HepG2 (cell line): ENCODE results near the gene CARS2. TPM values are rescaled to one million over a fixed set of nuclear protein-coding genes. Genes with fewer than 3 reads are reported as not detected.
A peak's percentile ranks its signal among the peaks of the same experiment; 100 is the strongest.

Experiments
- FUBP1 ChIP-seq: sonication (generic); formaldehyde crosslinking; IDR thresholded peaks from 2 replicates; pipeline ENCODE4 v1.5.1; 2020; ENCODE audit warnings: missing genetic modification reagents, mild to moderate bottlenecking, borderline replicate concordance
- HIVEP1 ChIP-seq: sonication (generic); formaldehyde crosslinking; IDR thresholded peaks from 2 replicates; pipeline ENCODE4 v1.4.0; 2020; ENCODE audit warnings: mild to moderate bottlenecking, missing genetic modification reagents
- KAT7 ChIP-seq: IDR thresholded peaks from 2 replicates; pipeline ENCODE4 v1.6.1; 2018; ENCODE audit warnings: borderline replicate concordance, missing compliant biosample characterization
- KDM5B ChIP-seq: sonication (generic); formaldehyde crosslinking; IDR thresholded peaks from 2 replicates; pipeline ENCODE4 v1.4.0; 2020; ENCODE audit warnings: missing genetic modification reagents, mild to moderate bottlenecking, borderline replicate concordance
- LCORL ChIP-seq, 2 experiments: fragments of 450-650 bp in 1 of 2; sonication (generic) in 1 of 2; formaldehyde crosslinking in 1 of 2; IDR thresholded peaks; 2 replicates each; pipeline versions ENCODE4 v1.5.0 to v1.6.1; 2017 to 2020; ENCODE audit warnings: antibody characterized with exemption in 1 of 2, missing genetic modification reagents in 1 of 2
- MTF2 ChIP-seq: sonication (generic); formaldehyde crosslinking; IDR thresholded peaks from 2 replicates; pipeline ENCODE4 v1.5.0; 2020; ENCODE audit warnings: missing genetic modification reagents, borderline replicate concordance
- PCBP1 ChIP-seq: fragments of 200-400 bp; formaldehyde crosslinking; IDR thresholded peaks from 2 replicates; pipeline ENCODE4 v1.6.1; 2017; ENCODE audit warnings: mild to moderate bottlenecking, low read depth, low read length, borderline replicate concordance
- ZBTB4 ChIP-seq: sonication (generic); formaldehyde crosslinking; IDR thresholded peaks from 2 replicates; pipeline ENCODE4 v1.4.0; 2020; ENCODE audit warnings: missing genetic modification reagents, mild to moderate bottlenecking, borderline replicate concordance
- ZNF737 ChIP-seq: sonication (generic); formaldehyde crosslinking; IDR thresholded peaks from 2 replicates; pipeline ENCODE4 v1.5.0; 2020; ENCODE audit warnings: missing genetic modification reagents, mild to moderate bottlenecking, borderline replicate concordance
- polyA plus RNA-seq, 8 experiments: library from polyadenylated mRNA; depleted of rRNA in 3 of 8; stranded (reverse) in 7 of 8; unstranded in 1 of 8; fragments of >200 nt; fragmentation: Illumina TruSeq in 4 of 8; extraction: Trizol in 4 of 8; gene quantifications; 2 replicates each; pipeline versions ENCODE4 v1.2.1 to v1.2.3, GENCODE V29; 2011 to 2016; ENCODE audit warnings: low read depth in 4 of 8, missing spikeins in 1 of 8, mixed read lengths in 1 of 8; ENCODE audit not compliant: insufficient read depth in 1 of 8
- total RNA-seq, 5 experiments: library from RNA; depleted of rRNA; stranded (reverse); fragments of >200 nt; fragmentation: Illumina TruSeq; extraction: Trizol; gene quantifications; 2 replicates each; pipeline ENCODE4 v1.2.3, GENCODE V29; 2016; ENCODE audit warnings: low read depth in 1 of 5
- TF ChIP-seq, protein P1 (sequence below): sonication (generic); formaldehyde crosslinking; IDR thresholded peaks from 2 replicates; pipeline ENCODE4 v1.4.0; 2020; ENCODE audit warnings: mild to moderate bottlenecking, missing genetic modification reagents
- TF ChIP-seq, protein P2 (sequence below): sonication (generic); formaldehyde crosslinking; IDR thresholded peaks from 2 replicates; pipeline ENCODE4 v1.4.0; 2020; ENCODE audit warnings: missing genetic modification reagents
- TF ChIP-seq, protein P3 (sequence below): sonication (generic); formaldehyde crosslinking; IDR thresholded peaks from 2 replicates; pipeline ENCODE4 v1.5.0; 2020; ENCODE audit warnings: mild to moderate bottlenecking, missing genetic modification reagents, borderline replicate concordance

Gene CARS2
- total and polyA plus RNA-seq, 2 of the 13 experiments (the other 11 are each of a cell fraction or from before 2014, with no cell fraction given): 41.1 to 59.3 TPM

DNA sequence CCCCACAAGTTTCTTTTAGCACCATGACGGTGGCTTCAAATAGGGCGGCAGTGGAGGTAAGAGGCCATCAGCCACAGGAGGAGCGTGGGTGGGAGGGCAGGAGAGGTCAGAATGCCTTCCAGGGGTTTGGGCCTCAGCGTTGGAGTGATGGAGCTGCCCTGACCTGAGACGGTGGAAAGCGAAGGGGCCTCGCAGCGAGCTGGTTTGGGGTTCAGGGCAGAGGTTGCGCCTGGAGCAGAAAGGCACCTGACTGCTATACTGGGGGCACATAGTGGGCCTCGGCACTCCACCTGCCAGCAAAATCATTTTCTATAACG lies 91.0 kb downstream of the CARS2 start (continued):
- TF ChIP-seq, protein P1, sequence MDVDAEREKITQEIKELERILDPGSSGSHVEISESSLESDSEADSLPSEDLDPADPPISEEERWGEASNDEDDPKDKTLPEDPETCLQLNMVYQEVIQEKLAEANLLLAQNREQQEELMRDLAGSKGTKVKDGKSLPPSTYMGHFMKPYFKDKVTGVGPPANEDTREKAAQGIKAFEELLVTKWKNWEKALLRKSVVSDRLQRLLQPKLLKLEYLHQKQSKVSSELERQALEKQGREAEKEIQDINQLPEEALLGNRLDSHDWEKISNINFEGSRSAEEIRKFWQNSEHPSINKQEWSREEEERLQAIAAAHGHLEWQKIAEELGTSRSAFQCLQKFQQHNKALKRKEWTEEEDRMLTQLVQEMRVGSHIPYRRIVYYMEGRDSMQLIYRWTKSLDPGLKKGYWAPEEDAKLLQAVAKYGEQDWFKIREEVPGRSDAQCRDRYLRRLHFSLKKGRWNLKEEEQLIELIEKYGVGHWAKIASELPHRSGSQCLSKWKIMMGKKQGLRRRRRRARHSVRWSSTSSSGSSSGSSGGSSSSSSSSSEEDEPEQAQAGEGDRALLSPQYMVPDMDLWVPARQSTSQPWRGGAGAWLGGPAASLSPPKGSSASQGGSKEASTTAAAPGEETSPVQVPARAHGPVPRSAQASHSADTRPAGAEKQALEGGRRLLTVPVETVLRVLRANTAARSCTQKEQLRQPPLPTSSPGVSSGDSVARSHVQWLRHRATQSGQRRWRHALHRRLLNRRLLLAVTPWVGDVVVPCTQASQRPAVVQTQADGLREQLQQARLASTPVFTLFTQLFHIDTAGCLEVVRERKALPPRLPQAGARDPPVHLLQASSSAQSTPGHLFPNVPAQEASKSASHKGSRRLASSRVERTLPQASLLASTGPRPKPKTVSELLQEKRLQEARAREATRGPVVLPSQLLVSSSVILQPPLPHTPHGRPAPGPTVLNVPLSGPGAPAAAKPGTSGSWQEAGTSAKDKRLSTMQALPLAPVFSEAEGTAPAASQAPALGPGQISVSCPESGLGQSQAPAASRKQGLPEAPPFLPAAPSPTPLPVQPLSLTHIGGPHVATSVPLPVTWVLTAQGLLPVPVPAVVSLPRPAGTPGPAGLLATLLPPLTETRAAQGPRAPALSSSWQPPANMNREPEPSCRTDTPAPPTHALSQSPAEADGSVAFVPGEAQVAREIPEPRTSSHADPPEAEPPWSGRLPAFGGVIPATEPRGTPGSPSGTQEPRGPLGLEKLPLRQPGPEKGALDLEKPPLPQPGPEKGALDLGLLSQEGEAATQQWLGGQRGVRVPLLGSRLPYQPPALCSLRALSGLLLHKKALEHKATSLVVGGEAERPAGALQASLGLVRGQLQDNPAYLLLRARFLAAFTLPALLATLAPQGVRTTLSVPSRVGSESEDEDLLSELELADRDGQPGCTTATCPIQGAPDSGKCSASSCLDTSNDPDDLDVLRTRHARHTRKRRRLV (CRISPR knock-in tag): peak; percentile 69; the same call in 1 of the 2 replicates
- TF ChIP-seq ZNF737 (CRISPR knock-in tag) (no peak), LCORL (IDR thresholded peaks at IDR 0.05) (no peak), LCORL (CRISPR knock-in tag; IDR thresholded peaks at IDR 0.05) (no peak), MTF2 (CRISPR knock-in tag) (no peak), ZBTB4 (CRISPR knock-in tag) (peak; percentile 55; the same call in 1 of the 2 replicates), KAT7 (CRISPR knock-in tag) (no peak), KDM5B (CRISPR knock-in tag) (peak; percentile 58; the same call in 1 of the 2 replicates), FUBP1 (CRISPR knock-in tag) (no peak), HIVEP1 (CRISPR knock-in tag) (0 out of 2 replicates have a peak, but pooled peaks have one; percentile 68), PCBP1 (peak; percentile 26; the same call in 1 of the 2 replicates)
- TF ChIP-seq, protein P2, sequence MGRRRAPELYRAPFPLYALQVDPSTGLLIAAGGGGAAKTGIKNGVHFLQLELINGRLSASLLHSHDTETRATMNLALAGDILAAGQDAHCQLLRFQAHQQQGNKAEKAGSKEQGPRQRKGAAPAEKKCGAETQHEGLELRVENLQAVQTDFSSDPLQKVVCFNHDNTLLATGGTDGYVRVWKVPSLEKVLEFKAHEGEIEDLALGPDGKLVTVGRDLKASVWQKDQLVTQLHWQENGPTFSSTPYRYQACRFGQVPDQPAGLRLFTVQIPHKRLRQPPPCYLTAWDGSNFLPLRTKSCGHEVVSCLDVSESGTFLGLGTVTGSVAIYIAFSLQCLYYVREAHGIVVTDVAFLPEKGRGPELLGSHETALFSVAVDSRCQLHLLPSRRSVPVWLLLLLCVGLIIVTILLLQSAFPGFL: no peak
- TF ChIP-seq, protein P3, sequence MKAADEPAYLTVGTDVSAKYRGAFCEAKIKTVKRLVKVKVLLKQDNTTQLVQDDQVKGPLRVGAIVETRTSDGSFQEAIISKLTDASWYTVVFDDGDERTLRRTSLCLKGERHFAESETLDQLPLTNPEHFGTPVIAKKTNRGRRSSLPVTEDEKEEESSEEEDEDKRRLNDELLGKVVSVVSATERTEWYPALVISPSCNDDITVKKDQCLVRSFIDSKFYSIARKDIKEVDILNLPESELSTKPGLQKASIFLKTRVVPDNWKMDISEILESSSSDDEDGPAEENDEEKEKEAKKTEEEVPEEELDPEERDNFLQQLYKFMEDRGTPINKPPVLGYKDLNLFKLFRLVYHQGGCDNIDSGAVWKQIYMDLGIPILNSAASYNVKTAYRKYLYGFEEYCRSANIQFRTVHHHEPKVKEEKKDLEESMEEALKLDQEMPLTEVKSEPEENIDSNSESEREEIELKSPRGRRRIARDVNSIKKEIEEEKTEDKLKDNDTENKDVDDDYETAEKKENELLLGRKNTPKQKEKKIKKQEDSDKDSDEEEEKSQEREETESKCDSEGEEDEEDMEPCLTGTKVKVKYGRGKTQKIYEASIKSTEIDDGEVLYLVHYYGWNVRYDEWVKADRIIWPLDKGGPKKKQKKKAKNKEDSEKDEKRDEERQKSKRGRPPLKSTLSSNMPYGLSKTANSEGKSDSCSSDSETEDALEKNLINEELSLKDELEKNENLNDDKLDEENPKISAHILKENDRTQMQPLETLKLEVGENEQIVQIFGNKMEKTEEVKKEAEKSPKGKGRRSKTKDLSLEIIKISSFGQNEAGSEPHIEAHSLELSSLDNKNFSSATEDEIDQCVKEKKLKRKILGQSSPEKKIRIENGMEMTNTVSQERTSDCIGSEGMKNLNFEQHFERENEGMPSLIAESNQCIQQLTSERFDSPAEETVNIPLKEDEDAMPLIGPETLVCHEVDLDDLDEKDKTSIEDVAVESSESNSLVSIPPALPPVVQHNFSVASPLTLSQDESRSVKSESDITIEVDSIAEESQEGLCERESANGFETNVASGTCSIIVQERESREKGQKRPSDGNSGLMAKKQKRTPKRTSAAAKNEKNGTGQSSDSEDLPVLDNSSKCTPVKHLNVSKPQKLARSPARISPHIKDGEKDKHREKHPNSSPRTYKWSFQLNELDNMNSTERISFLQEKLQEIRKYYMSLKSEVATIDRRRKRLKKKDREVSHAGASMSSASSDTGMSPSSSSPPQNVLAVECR (CRISPR knock-in tag): no peak
